Effector memory CD4-positive, alpha-beta T cell (primary cell): ENCODE data around the gene BDKRB1.

Experiments used
- DNase-seq, 3 donors: peaks; one replicate each; pipeline ENCODE4 v3.0.0-alpha.2; 2020
- H3K27ac ChIP-seq: 2 replicates; pipeline ENCODE4 v1.7.0; 2013; ENCODE audit warnings: mild to moderate bottlenecking, low read length, moderate library complexity; ENCODE audit not compliant: insufficient read depth, poor library complexity, severe bottlenecking
- H3K27me3 ChIP-seq: replicated peaks from 2 replicates; pipeline ENCODE4 v1.7.0; 2013; ENCODE audit warnings: mild to moderate bottlenecking, low read length; ENCODE audit not compliant: insufficient read depth, control insufficient read depth, poor library complexity, severe bottlenecking
- H3K36me3 ChIP-seq: 2 replicates; pipeline ENCODE4 v1.7.0; 2013; ENCODE audit warnings: mild to moderate bottlenecking, low read length, moderate library complexity; ENCODE audit not compliant: control insufficient read depth, insufficient read depth
- H3K4me1 ChIP-seq: 2 replicates; pipeline ENCODE4 v1.7.0; 2013; ENCODE audit warnings: low read length, mild to moderate bottlenecking; ENCODE audit not compliant: control insufficient read depth, insufficient read depth, poor library complexity, severe bottlenecking
- H3K4me3 ChIP-seq: 2 replicates; pipeline ENCODE4 v1.7.0; 2013; ENCODE audit warnings: low read length, low read depth, mild to moderate bottlenecking; ENCODE audit not compliant: insufficient read depth, poor library complexity, severe bottlenecking
- H3K9me3 ChIP-seq: 2 replicates; pipeline ENCODE4 v1.7.0; 2013; ENCODE audit warnings: mild to moderate bottlenecking, low read length, moderate library complexity; ENCODE audit not compliant: control insufficient read depth

Gene BDKRB1

GRCh38 chr14:96256407-96256806 is 397 bp downstream of the BDKRB1 start:
- Histone ChIP-seq H3K4me3 (no peak overlapping the region), H3K27ac (no peak overlapping the region), H3K27me3 (no peaks in the 10 kb centered on the region), H3K36me3 (no peaks in the 10 kb centered on the region), H3K9me3 (no peaks in the 10 kb centered on the region), H3K4me1 (no peaks in the 10 kb centered on the region)
- DNase-seq, result no peak

- DNase-seq, result no peak
- Histone ChIP-seq H3K9me3 (no peaks in the 10 kb centered on the region), H3K4me3 (no peak overlapping the region), H3K27me3 (no peaks in the 10 kb centered on the region), H3K36me3 (no peaks in the 10 kb centered on the region), H3K4me1 (no peaks in the 10 kb centered on the region), H3K27ac (no peak overlapping the region)
Observed at GRCh38 chr14:96257056-96257455, 1.0 kb downstream of the BDKRB1 start.

GRCh38 chr14:96257900-96258299 is 1.9 kb downstream of the BDKRB1 start:
- Histone ChIP-seq H3K27ac (no peak overlapping the region), H3K4me1 (no peaks in the 10 kb centered on the region), H3K4me3 (no peak overlapping the region)

GRCh38 chr14:96260341-96260821 is 4.4 kb downstream of the BDKRB1 start:
- Histone ChIP-seq H3K9me3 (no peaks in the 10 kb centered on the region), H3K27ac (no peak overlapping the region), H3K4me1 (no peaks in the 10 kb centered on the region), H3K27me3 (no peaks in the 10 kb centered on the region), H3K4me3 (no peak overlapping the region), H3K36me3 (no peaks in the 10 kb centered on the region)
- DNase-seq, result no peak

More at GRCh38 chr14:96257900-96258299, 1.9 kb downstream of the BDKRB1 start:
- no peaks in the 10 kb centered on the region for H3K36me3 ChIP-seq
- H3K9me3 ChIP-seq, result no peaks in the 10 kb centered on the region
- DNase-seq, result no peak
- no peaks in the 10 kb centered on the region for H3K27me3 ChIP-seq

- DNase-seq, result no peak
- H3K4me1 ChIP-seq, result no peaks in the 10 kb centered on the region
- H3K36me3 ChIP-seq, result no peaks in the 10 kb centered on the region
- H3K27ac ChIP-seq, result no peak overlapping the region
- H3K9me3 ChIP-seq, result no peaks in the 10 kb centered on the region
- H3K27me3 ChIP-seq, result no peaks in the 10 kb centered on the region
- H3K4me3 ChIP-seq, result no peak overlapping the region
Observed at GRCh38 chr14:96261053-96261452, 5.0 kb downstream of the BDKRB1 start.

- no peak overlapping the region for H3K27ac ChIP-seq
- no peak for DNase-seq
- H3K36me3 ChIP-seq, result no peaks in the 10 kb centered on the region
Observed at GRCh38 chr14:96261772-96262655, 6.0 kb downstream of the BDKRB1 start.

GRCh38 chr14:96263347-96264199 is 7.6 kb downstream of the BDKRB1 start:
- no peak for DNase-seq
- H3K4me3 ChIP-seq, result no peak overlapping the region
- H3K27me3 ChIP-seq, result no peaks in the 10 kb centered on the region
- no peaks in the 10 kb centered on the region for H3K36me3 ChIP-seq
- H3K27ac ChIP-seq, result no peak overlapping the region
- no peaks in the 10 kb centered on the region for H3K4me1 ChIP-seq
- no peaks in the 10 kb centered on the region for H3K9me3 ChIP-seq

More at GRCh38 chr14:96261772-96262655, 6.0 kb downstream of the BDKRB1 start:
- Histone ChIP-seq H3K9me3 (no peaks in the 10 kb centered on the region), H3K27me3 (no peaks in the 10 kb centered on the region), H3K4me3 (no peak overlapping the region), H3K4me1 (no peaks in the 10 kb centered on the region)

- no peak for DNase-seq
- Histone ChIP-seq H3K4me1 (no peaks in the 10 kb centered on the region), H3K27ac (no peak overlapping the region), H3K36me3 (no peaks in the 10 kb centered on the region), H3K9me3 (no peaks in the 10 kb centered on the region), H3K27me3 (no peaks in the 10 kb centered on the region), H3K4me3 (no peak overlapping the region)
Observed at GRCh38 chr14:96264200-96264553, 8.2 kb downstream of the BDKRB1 start.

GRCh38 chr14:96264853-96265252 is 8.8 kb downstream of the BDKRB1 start:
- no peaks in the 10 kb centered on the region for H3K27me3 ChIP-seq
- H3K4me3 ChIP-seq, result no peak overlapping the region
- no peak overlapping the region for H3K27ac ChIP-seq
- no peaks in the 10 kb centered on the region for H3K4me1 ChIP-seq
- H3K9me3 ChIP-seq, result no peaks in the 10 kb centered on the region
- no peak for DNase-seq
- H3K36me3 ChIP-seq, result no peaks in the 10 kb centered on the region
